MCF 10A (cell line): ENCODE results near the gene LHX6. TPM values are rescaled to one million over a fixed set of nuclear protein-coding genes. Genes with fewer than 3 reads are reported as not detected.

Experiments used
- BruUV-seq: library from RNA; stranded (reverse); fragments of 400-500 nt; replicated peaks from 2 replicates; lab custom pipeline; 2021; lab: Mats Ljungman, UMichigan
- CTCF ChIA-PET: fragments of 300-600 bp; sonication (Branson Sonifier 250); formaldehyde crosslinking; extraction: SDS; loops from one replicate; lab custom pipeline; 2021; ENCODE audit warnings: antibody characterized with exemption, inconsistent platforms; lab: Yijun Ruan, JAX
- POLR2A ChIA-PET: fragments of 300-600, 350-650 bp; sonication (Branson Sonifier 250); formaldehyde crosslinking; extraction: SDS; loops from one replicate; lab custom pipeline; 2020; ENCODE audit warnings: antibody characterized with exemption, inconsistent platforms; lab: Yijun Ruan, JAX
- DNase-seq: peaks from one replicate; pipeline ENCODE4 v3.0.0-alpha.2; 2018; ENCODE audit not compliant: unreplicated experiment
- H3K27ac Mint-ChIP-seq: one replicate; pipeline ENCODE4 v1.8.0; 2022; ENCODE audit warnings: mild to moderate bottlenecking, low read depth, mixed read lengths; ENCODE audit not compliant: unreplicated experiment
- H3K27me3 Mint-ChIP-seq: one replicate; pipeline ENCODE4 v1.8.0; 2022; ENCODE audit warnings: mixed read lengths; ENCODE audit not compliant: insufficient read depth, unreplicated experiment
- H3K36me3 Mint-ChIP-seq: one replicate; pipeline ENCODE4 v1.8.0; 2022; ENCODE audit warnings: mild to moderate bottlenecking, moderate library complexity, mixed read lengths; ENCODE audit not compliant: insufficient read depth, unreplicated experiment
- H3K4me1 Mint-ChIP-seq: one replicate; pipeline ENCODE4 v1.8.0; 2022; ENCODE audit warnings: mixed read lengths; ENCODE audit not compliant: insufficient read depth, unreplicated experiment
- H3K4me3 Mint-ChIP-seq: one replicate; pipeline ENCODE4 v1.8.0; 2022; ENCODE audit warnings: mild to moderate bottlenecking, moderate library complexity, mixed read lengths; ENCODE audit not compliant: unreplicated experiment
- H3K9me3 Mint-ChIP-seq: one replicate; pipeline ENCODE4 v1.8.0; 2022; ENCODE audit warnings: mixed read lengths; ENCODE audit not compliant: unreplicated experiment
- CTCF ChIP-seq: fragments of 200-600 bp; IDR thresholded peaks from one replicate; pipeline ENCODE4 v1.8.0; 2022; ENCODE audit warnings: antibody characterized with exemption, mild to moderate bottlenecking; ENCODE audit not compliant: unreplicated experiment
- intact Hi-C: fragments of 100-400 bp; cut with micrococcal nuclease; formaldehyde crosslinking; loops from 2 replicates; pipeline ENCODE4 v1.14.1; 2022
- total RNA-seq: library from RNA; stranded (reverse); gene quantifications from 2 replicates; pipeline ENCODE4 v1.2.3, GENCODE V29; 2022

Gene LHX6
- total RNA-seq, 1 experiment from 2014 or later, result 0.26 TPM

GRCh38 chr9:122219856-122220672 lies 8.7 kb downstream of the LHX6 start:
- Mint-ChIP-seq H3K27ac (no peak overlapping the region), H3K4me1 (peaks cover 8% of the 10 kb centered on the region), H3K4me3 (no peak overlapping the region), H3K27me3 (no peaks in the 10 kb centered on the region), H3K36me3 (no peaks in the 10 kb centered on the region), H3K9me3 (no peaks in the 10 kb centered on the region)
- no peak for TF ChIP-seq CTCF
- intact Hi-C loops, result no loop called here
- POLR2A ChIA-PET, result no interaction called here
- BruUV-seq, result no TSS peak
- DNase-seq, result no peak
- CTCF ChIA-PET, result no interaction called here

GRCh38 chr9:122218935-122219855 lies 9.6 kb downstream of the LHX6 start:
- POLR2A ChIA-PET, result no interaction called here
- CTCF ChIA-PET, result no interaction called here
- TF ChIP-seq CTCF, result no peak
- H3K9me3 Mint-ChIP-seq, result no peaks in the 10 kb centered on the region
- no peak overlapping the region for H3K27ac Mint-ChIP-seq
- intact Hi-C loops, result no loop called here
- H3K36me3 Mint-ChIP-seq, result no peaks in the 10 kb centered on the region
- DNase-seq, result no peak
- peaks cover 8% of the 10 kb centered on the region for H3K4me1 Mint-ChIP-seq
- BruUV-seq, result no TSS peak
- H3K4me3 Mint-ChIP-seq, result no peak overlapping the region
- H3K27me3 Mint-ChIP-seq, result no peaks in the 10 kb centered on the region

GRCh38 chr9:122218071-122218934 lies 10.5 kb downstream of the LHX6 start:
- DNase-seq, result peak; percentile 21
- intact Hi-C loops, result no loop called here
- Mint-ChIP-seq H3K27ac (no peak overlapping the region), H3K36me3 (no peaks in the 10 kb centered on the region), H3K4me3 (no peak overlapping the region), H3K9me3 (no peaks in the 10 kb centered on the region), H3K4me1 (peaks cover 8% of the 10 kb centered on the region), H3K27me3 (peaks cover 2% of the 10 kb centered on the region)
- CTCF ChIA-PET, result no interaction called here
- POLR2A ChIA-PET, result no interaction called here
- no peak for TF ChIP-seq CTCF
- no TSS peak for BruUV-seq
